HG02870 (cell line): ENCODE results near the gene TMA7.

Source experiments
- ATAC-seq: cut with Tn5 transposase; IDR thresholded peaks from one replicate; pipeline ENCODE4 v1.9.1; 2021; ENCODE audit warnings: mild to moderate bottlenecking, moderate library complexity; ENCODE audit not compliant: unreplicated experiment

The TMA7 gene

DNA sequence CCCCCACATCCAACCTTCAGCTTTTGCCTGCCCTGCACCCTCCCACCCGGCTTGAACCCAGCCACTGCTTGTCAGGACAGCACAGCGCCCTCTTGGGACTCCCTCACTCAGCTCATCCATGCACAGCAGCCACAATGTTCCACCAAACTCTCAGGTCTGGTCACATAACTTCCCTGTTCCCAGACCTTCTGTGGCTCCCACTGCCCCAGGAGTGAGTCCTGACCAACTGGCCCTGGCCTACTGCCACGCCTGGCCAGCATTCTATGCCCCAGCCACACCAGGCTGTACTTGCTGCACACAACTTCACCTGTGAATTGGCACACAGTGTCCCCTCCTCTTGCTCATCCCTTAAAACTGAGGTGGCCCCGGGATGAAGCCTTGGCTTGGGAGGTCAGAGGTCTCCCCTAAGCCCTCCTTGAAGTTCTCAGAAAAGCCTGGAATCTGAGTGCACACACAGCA, 31.2 kb upstream of the TMA7 start:
- no peak for ATAC-seq

- no peak for ATAC-seq
These were observed 30.5 kb upstream of the TMA7 start for GRCh38 chr3:48409291-48410201.

- ATAC-seq, result no peak
These were observed 29.6 kb upstream of the TMA7 start for GRCh38 chr3:48410205-48411040.

- no peak for ATAC-seq
These were observed 28.9 kb upstream of the TMA7 start for GRCh38 chr3:48411041-48411588.

DNA sequence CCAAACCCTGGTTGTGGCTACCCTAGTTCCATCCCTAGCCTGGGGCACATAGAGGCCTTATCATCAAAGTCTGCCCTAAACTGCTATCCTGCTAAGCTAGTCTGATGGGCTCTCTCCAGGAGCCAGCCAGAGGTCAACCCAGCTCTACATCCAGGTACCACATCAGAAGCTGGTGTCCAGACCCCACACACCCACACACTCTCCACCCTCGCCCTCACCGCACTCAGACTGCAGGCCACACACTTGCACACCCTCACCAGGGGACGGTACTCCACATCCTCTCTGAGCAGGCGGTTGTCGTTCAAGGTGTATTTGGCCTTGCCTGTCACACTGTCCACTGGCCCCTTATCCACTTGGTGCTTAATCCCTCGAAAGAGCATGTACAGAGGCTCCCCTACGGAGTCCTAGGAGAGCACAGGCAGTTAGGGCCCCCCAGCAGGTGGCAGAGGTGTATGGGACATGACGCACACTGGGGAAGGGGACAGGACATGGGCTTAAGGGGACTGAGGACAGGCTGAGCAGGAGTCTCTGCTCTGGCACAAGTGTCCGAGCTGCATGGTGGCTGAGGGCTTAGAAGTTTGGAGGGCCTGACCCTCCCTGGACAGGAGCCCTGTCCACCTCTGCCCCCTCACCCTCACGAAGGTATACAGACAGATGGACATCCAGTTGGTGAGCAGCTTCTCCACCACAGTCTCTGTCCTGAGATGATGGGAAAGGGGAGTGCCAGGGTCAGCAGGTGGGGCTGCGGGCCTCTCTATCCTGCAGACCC, 28.3 kb upstream of the TMA7 start:
- no peak for ATAC-seq

- no peak for ATAC-seq
These were observed 27.6 kb upstream of the TMA7 start for GRCh38 chr3:48412375-48413001.

DNA sequence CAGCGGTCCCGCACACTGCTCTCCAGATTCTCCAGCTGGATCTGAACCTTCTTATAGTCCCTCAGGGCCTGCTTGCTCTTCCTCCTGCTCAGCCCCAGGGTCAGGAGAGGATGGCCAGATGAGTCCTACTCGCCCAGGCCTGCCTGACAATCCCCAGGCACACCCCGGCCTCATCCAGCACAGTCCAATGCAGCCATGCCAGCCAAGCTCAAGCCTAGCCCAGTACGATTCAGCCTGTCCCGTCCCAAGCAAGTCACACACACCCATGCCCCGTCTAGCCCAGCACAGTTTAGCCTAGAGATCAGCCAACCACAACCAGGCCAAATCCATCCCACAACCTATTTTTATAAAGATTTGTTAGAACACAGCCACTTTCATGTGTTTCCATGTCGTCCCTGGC, 27.0 kb upstream of the TMA7 start:
- ATAC-seq, result no peak

GRCh38 chr3:48413611-48414010, 26.4 kb upstream of the TMA7 start:
- no peak for ATAC-seq

GRCh38 chr3:48414376-48415250, 25.4 kb upstream of the TMA7 start:
- no peak for ATAC-seq

GRCh38 chr3:48415251-48415953, 24.7 kb upstream of the TMA7 start:
- ATAC-seq, result no peak

DNA sequence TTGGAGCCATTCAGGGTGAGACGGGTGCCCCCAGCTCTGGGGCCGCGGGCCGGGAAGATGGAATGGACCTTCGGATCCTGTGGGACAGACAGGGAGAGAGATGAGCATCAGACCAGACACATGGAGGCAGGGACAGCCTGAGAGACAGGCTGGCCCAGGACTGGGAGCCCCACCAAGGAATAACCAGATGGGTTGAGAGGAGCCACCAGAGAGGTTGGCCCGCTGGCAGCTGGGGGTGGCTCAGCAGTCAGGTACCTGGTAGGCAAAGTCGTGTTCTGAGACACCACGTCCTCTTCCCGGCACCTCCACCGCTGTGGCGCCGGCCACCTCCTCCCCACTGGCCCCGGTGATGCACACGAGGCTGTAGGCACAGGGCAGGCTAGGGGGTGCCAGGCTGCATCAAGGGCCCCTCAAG, 24.0 kb upstream of the TMA7 start:
- no peak for ATAC-seq

DNA sequence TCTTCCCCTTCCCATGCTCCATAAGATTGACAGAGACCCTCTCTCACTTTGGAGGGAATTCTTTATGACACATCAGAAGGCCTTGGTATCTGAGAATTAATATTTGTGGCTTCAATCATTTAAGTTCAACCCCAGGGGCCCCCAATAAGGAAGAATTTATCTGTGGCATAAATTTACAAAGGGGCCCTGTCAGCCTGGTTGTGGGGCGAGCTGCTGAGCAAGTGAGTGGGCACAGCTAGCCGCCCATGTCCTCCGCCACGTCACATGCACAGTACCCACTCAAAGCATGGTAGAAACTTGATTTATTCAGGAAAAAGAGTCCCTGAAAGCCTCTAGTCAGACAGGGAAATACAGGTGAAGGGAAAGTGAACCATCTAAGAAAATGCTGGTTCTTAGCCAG, 23.5 kb upstream of the TMA7 start:
- ATAC-seq, result no peak

DNA sequence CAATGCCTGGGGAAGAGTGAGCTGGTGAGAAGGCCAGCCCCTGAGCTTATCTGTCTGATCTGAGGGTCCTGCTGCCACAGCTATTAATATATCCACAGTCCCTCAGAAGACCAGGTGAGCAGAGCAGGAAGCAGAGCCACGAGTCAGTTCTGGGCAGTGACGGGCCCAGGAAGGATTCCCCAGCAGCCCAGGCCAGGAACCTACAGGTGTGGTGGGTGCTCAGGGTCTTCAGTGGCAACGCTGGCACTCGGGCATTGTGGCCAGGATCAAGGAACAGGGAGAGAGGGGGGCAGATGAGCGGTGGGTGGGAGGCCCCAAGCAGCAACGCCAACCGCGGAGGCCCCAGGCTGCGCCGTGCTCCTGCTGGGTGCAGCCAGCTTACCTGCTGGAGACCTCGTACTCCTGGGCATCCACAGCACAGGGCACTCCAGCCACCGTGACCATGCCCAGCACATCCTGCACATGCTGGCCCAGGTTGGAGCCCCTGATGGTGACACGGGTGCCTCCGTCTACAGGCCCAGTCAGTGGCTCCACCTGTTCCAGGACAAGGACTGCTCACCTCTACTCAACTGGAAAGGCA, 22.4 kb upstream of the TMA7 start:
- ATAC-seq, result no peak

- no peak for ATAC-seq
These were observed 21.9 kb upstream of the TMA7 start for GRCh38 chr3:48418140-48418539.

DNA sequence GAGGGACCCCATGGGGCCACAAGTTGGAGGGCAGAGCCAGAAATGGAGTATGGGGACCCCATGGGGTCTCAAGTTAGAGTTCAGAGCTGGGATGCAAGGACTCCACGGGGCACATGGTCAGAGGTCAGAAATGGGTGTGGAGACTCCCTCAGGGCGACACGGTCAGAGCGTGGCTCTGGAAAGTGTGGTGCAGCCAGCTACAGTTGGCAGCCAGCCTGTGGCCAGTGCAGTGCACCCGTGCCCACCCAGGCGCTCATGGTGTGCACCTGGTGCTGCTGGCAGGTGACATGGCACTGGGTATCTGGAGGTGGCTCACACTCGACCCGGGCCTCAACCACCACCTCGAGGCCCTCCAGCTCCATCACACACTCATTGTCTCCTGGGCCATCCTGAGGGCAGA, 21.4 kb upstream of the TMA7 start:
- ATAC-seq, result no peak

GRCh38 chr3:48419149-48419548, 20.9 kb upstream of the TMA7 start:
- no peak for ATAC-seq

- no peak for ATAC-seq
These were observed 20.5 kb upstream of the TMA7 start for GRCh38 chr3:48419597-48419996.

- ATAC-seq, result no peak
These were observed 19.5 kb upstream of the TMA7 start for GRCh38 chr3:48420561-48420960.
